ENCODE data around the gene DOK1.
A peak's percentile ranks its signal among the peaks of the same experiment; 100 is the strongest.

Gene DOK1

GRCh38 chr2:74571058-74571457 is 16.5 kb downstream of the DOK1 start:
- no peak for DNase-seq

- DNase-seq: no peak
These were observed 17.8 kb downstream of the DOK1 start for GRCh38 chr2:74572178-74572925.

GRCh38 chr2:74573747-74574562 is 19.4 kb downstream of the DOK1 start:
- peak; percentile 85 for DNase-seq

- no peak for DNase-seq
These were observed 20.8 kb downstream of the DOK1 start for GRCh38 chr2:74575320-74575719.

- peak; percentile 82 for DNase-seq
These were observed 21.8 kb downstream of the DOK1 start for GRCh38 chr2:74576211-74576862.

- DNase-seq: peak; percentile 83
These were observed 22.3 kb downstream of the DOK1 start for GRCh38 chr2:74576863-74577229.

GRCh38 chr2:74577448-74577847 is 22.9 kb downstream of the DOK1 start:
- DNase-seq: peak; percentile 32

- DNase-seq: no peak
These were observed 23.9 kb downstream of the DOK1 start for GRCh38 chr2:74578408-74578807.

GRCh38 chr2:74581463-74581862 is 26.9 kb downstream of the DOK1 start:
- DNase-seq: no peak

GRCh38 chr2:74582184-74582583 is 27.7 kb downstream of the DOK1 start:
- no peak for DNase-seq

GRCh38 chr2:74583504-74583903 is 29.0 kb downstream of the DOK1 start:
- peak; percentile 81 for DNase-seq

GRCh38 chr2:74584088-74584645 is 29.6 kb downstream of the DOK1 start:
- DNase-seq: peak; percentile 47

GRCh38 chr2:74585406-74586185 is 31.1 kb downstream of the DOK1 start:
- DNase-seq: no peak

GRCh38 chr2:74587664-74588277 is 33.3 kb downstream of the DOK1 start:
- peak; percentile 74 for DNase-seq

GRCh38 chr2:74588664-74589063 is 34.1 kb downstream of the DOK1 start:
- DNase-seq: no peak

GRCh38 chr2:74593826-74594772 is 39.6 kb downstream of the DOK1 start:
- no peak for DNase-seq

GRCh38 chr2:74596584-74596983 is 42.1 kb downstream of the DOK1 start:
- no peak for DNase-seq

- peak; percentile 23 for DNase-seq
These were observed 42.9 kb downstream of the DOK1 start for GRCh38 chr2:74597410-74597809.

GRCh38 chr2:74599676-74600075 is 45.2 kb downstream of the DOK1 start:
- no peak for DNase-seq

- peak; percentile 69 for DNase-seq
These were observed 48.2 kb downstream of the DOK1 start for GRCh38 chr2:74602586-74603281.

Measured in fibroblast of skin of right quadriceps (primary cell).